Measurements from ENCODE around the gene TFPI2.
"Not testable (repeated sequence)": the region's sequence is repeated elsewhere in the genome, so short reads cannot be mapped to it uniquely, and the experiment has no call there.

The TFPI2 gene

GRCh38 chr7:93890464-93891068, at the start of gene TFPI2:
Gene TFPI2 (minus strand): TSS chr7:93890753. CDS start chr7:93890678, 75 bp downstream.
- DNase-seq: no peak

GRCh38 chr7:93938293-93938692, 47.7 kb upstream of the TFPI2 start:
- no peak for DNase-seq

- DNase-seq: no peak
Observed at GRCh38 chr7:93937818-93938217, 47.3 kb upstream of the TFPI2 start.

- DNase-seq: no peak
Observed at GRCh38 chr7:93935102-93935501, 44.5 kb upstream of the TFPI2 start.

- DNase-seq: no peak
Observed at GRCh38 chr7:93933156-93933555, 42.6 kb upstream of the TFPI2 start.

GRCh38 chr7:93931655-93932054, 41.1 kb upstream of the TFPI2 start:
- no peak for DNase-seq

GRCh38 chr7:93927585-93927984, 37.0 kb upstream of the TFPI2 start:
- no peak for DNase-seq

GRCh38 chr7:93926800-93927199, 36.2 kb upstream of the TFPI2 start:
- no peak for DNase-seq

- DNase-seq: no peak
Observed at GRCh38 chr7:93923942-93924341, 33.4 kb upstream of the TFPI2 start.

- DNase-seq: no peak
Observed at GRCh38 chr7:93923296-93923695, 32.7 kb upstream of the TFPI2 start.

GRCh38 chr7:93921607-93922566, 31.3 kb upstream of the TFPI2 start, which contains the start of gene GNG11:
Gene GNG11 (plus strand): TSS chr7:93921735. CDS start chr7:93922138, 403 bp downstream.
- DNase-seq: no peak

- DNase-seq: no peak
Observed at GRCh38 chr7:93921186-93921585, 30.6 kb upstream of the TFPI2 start.

GRCh38 chr7:93920496-93921182, 30.1 kb upstream of the TFPI2 start:
- no peak for DNase-seq

GRCh38 chr7:93916315-93916714, 25.8 kb upstream of the TFPI2 start:
- DNase-seq: not testable (repeated sequence)

- DNase-seq: not testable (repeated sequence)
Observed at GRCh38 chr7:93915888-93916287, 25.3 kb upstream of the TFPI2 start.

GRCh38 chr7:93915206-93915842, 24.8 kb upstream of the TFPI2 start:
- not testable (repeated sequence) for DNase-seq

GRCh38 chr7:93914581-93915066, 24.1 kb upstream of the TFPI2 start:
- no peak for DNase-seq

GRCh38 chr7:93913197-93913596, 22.6 kb upstream of the TFPI2 start:
- DNase-seq: no peak

- not testable (repeated sequence) for DNase-seq
Observed at GRCh38 chr7:93911661-93912060, 21.1 kb upstream of the TFPI2 start.

- not testable (repeated sequence) for DNase-seq
Observed at GRCh38 chr7:93911242-93911641, 20.7 kb upstream of the TFPI2 start.

GRCh38 chr7:93910076-93910994, 19.8 kb upstream of the TFPI2 start:
- DNase-seq: no peak

- no peak for DNase-seq
Observed at GRCh38 chr7:93906267-93906666, 15.7 kb upstream of the TFPI2 start, which contains the start of gene GNGT1. Gene GNGT1 (plus strand): TSS chr7:93906567. CDS start chr7:93906747, 180 bp downstream.
